ENCODE results near the gene ZNF654. TPM values are rescaled to one million over a fixed set of nuclear protein-coding genes. Genes with fewer than 3 reads are reported as not detected.

The ZNF654 gene
- total and polyA plus RNA-seq, 2 donors (not counting 3 experiments of a cell fraction or from before 2014, with no cell fraction given) = 2.9 to 14.6 TPM

DNA sequence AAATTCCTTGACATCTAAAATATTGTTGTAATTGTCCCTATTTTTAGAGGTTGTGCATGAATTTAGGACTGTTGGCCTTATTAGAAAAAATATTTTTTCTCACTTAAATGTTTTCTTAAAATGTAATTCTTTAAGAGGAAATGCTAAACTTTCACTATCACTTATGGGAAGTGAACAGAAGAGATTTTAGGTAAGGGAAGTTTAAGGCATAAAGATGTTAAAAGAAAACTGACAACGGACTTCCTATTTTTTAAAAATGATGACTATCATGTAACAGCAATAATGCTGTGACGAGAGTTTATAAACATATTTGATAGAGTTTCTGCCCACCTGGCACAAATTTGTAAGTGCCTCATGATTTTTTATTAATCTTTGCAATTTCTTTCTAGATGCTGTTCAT is 93.8 kb downstream of the ZNF654 start:
- TF ChIP-seq EZH2 (IDR thresholded peaks at IDR 0.05; ENCODE audit: borderline replicate concordance, low read depth, low read length, severe bottlenecking) (no peak), MYC (IDR thresholded peaks at IDR 0.05; ENCODE audit: low read depth, low read length) (no peak)
- ChIA-PET CTCF (no interaction called here), POLR2A (no interaction called here)
- H3K4me3 ChIP-seq (replicated peaks in 1 of 3; ENCODE audit: insufficient read depth in 1 of 3, low read depth in 1 of 3, low read length in 3 of 3) = no peak overlapping the region
- DNase-seq (ENCODE audit: low read depth, low spot score) (no peak), FAIRE-seq (no peak)
- H2AFZ ChIP-seq (ENCODE audit: low read depth, low read length) = no peak overlapping the region
- intact Hi-C loops (cut with micrococcal nuclease) = no loop called here
- H3K4me1 ChIP-seq (ENCODE audit: control insufficient read depth, extremely low read depth, insufficient read depth, low read length) = peaks cover 13% of the 10 kb centered on the region
- H3K9me1 ChIP-seq (replicated peaks; ENCODE audit: control insufficient read depth, extremely low read depth, insufficient read depth, low read length) = no peaks in the 10 kb centered on the region
- no TSS peak for BruUV-seq (replicated peaks)
- no peak overlapping the region for H3K27ac ChIP-seq (ENCODE audit: insufficient read depth, low read depth, low read length)
- H3K9me3 ChIP-seq (replicated peaks; ENCODE audit: control insufficient read depth, insufficient read depth, low read length) = no peaks in the 10 kb centered on the region
- H3K79me2 ChIP-seq (ENCODE audit: control insufficient read depth, insufficient read depth, low read length) = peaks cover 41% of the 10 kb centered on the region
- H3K9ac ChIP-seq (replicated peaks; ENCODE audit: extremely low read depth, insufficient read depth, low read length) = no peak overlapping the region
- no peaks in the 10 kb centered on the region for H3K27me3 ChIP-seq (ENCODE audit: control insufficient read depth in 2 of 2, insufficient read depth in 2 of 2, low read length in 2 of 2)
- H4K20me1 ChIP-seq (replicated peaks; ENCODE audit: control insufficient read depth, extremely low read depth, insufficient read depth, low read length) = no peaks in the 10 kb centered on the region
- dilution Hi-C loops (cut with MboI; ENCODE audit: extremely low pct_ligation_motif_present, low sequenced_read_pairs) = no loop called here
- peaks cover 5 to 10% of the 10 kb centered on the region in 2 experiments for H3K36me3 ChIP-seq (ENCODE audit: control insufficient read depth in 2 of 2, extremely low read depth in 1 of 2, insufficient read depth in 2 of 2, low read length in 2 of 2)
- no peak overlapping the region for H3K4me2 ChIP-seq (ENCODE audit: insufficient read depth, low read length)

DNA sequence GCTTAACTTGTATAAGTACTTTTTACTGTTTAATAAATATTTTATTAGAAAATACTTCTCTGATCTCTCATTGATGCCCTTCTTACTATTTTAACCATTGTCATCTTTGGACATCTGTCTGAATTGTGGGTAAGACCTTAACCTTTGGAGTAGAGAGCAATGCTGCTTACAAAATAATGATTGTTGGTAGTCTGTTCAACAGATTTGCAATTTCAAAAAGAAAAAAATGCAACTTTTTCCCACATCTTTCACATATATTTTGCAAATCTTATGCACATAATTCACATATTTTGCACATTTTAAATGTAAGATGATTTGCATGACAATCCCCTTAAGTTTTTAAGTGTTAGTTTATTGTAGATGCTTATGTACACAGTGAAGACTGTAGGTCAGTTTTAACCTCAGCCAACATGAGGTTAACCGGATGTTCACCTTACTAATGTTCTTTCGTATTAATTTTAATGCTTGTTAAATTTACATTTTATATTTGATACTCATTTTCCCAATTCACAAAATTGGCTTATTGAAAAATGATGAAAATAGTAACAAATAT is 107.4 kb downstream of the ZNF654 start:
- no peak overlapping the region for H3K9ac ChIP-seq (replicated peaks; ENCODE audit: extremely low read depth, insufficient read depth, low read length)
- H4K20me1 ChIP-seq (replicated peaks; ENCODE audit: control insufficient read depth, extremely low read depth, insufficient read depth, low read length) = no peaks in the 10 kb centered on the region
- H3K9me3 ChIP-seq (replicated peaks; ENCODE audit: control insufficient read depth, insufficient read depth, low read length) = no peaks in the 10 kb centered on the region
- no peaks in the 10 kb centered on the region for H3K9me1 ChIP-seq (replicated peaks; ENCODE audit: control insufficient read depth, extremely low read depth, insufficient read depth, low read length)
- H3K4me1 ChIP-seq (ENCODE audit: control insufficient read depth, extremely low read depth, insufficient read depth, low read length) = no peaks in the 10 kb centered on the region
- intact Hi-C loops (cut with micrococcal nuclease) (no loop called here), dilution Hi-C loops (cut with MboI; ENCODE audit: extremely low pct_ligation_motif_present, low sequenced_read_pairs) (no loop called here)
- H3K36me3 ChIP-seq (ENCODE audit: control insufficient read depth in 2 of 2, extremely low read depth in 1 of 2, insufficient read depth in 2 of 2, low read length in 2 of 2) = no peaks in the 10 kb centered on the region
- BruUV-seq (replicated peaks) = no TSS peak
- TF ChIP-seq MYC (IDR thresholded peaks at IDR 0.05; ENCODE audit: low read depth, low read length) (no peak), GATA2 (IDR thresholded peaks at IDR 0.05; ENCODE audit: insufficient read depth, insufficient read length, low read depth, low read length) (no peak), POLR2A (IDR thresholded peaks at IDR 0.05; ENCODE audit: low read depth, low read length) (no peak), POLR2AphosphoS5 (IDR thresholded peaks at IDR 0.05; ENCODE audit: insufficient read depth, low read depth, low read length) (no peak)
- H2AFZ ChIP-seq (ENCODE audit: low read depth, low read length) = no peak overlapping the region
- DNase-seq (ENCODE audit: low read depth, low spot score) (no peak), FAIRE-seq (no peak)
- CTCF ChIA-PET = no interaction called here
- POLR2A ChIA-PET = no interaction called here
- H3K27ac ChIP-seq (ENCODE audit: insufficient read depth, low read depth, low read length) = no peak overlapping the region
- no peaks in the 10 kb centered on the region for H3K79me2 ChIP-seq (ENCODE audit: control insufficient read depth, insufficient read depth, low read length)
- H3K4me2 ChIP-seq (ENCODE audit: insufficient read depth, low read length) = no peak overlapping the region
- H3K4me3 ChIP-seq (replicated peaks in 1 of 3; ENCODE audit: insufficient read depth in 1 of 3, low read depth in 1 of 3, low read length in 3 of 3) = no peak overlapping the region
- no peaks in the 10 kb centered on the region for H3K27me3 ChIP-seq (ENCODE audit: control insufficient read depth in 2 of 2, insufficient read depth in 2 of 2, low read length in 2 of 2)

Measured in endothelial cell of umbilical vein (primary cell).